Thoracic aorta (tissue), 2 donors: ENCODE data around the gene ATP4A. TPM values are rescaled to one million over a fixed set of nuclear protein-coding genes. Genes with fewer than 3 reads are reported as not detected.

Experiments used
- ATAC-seq: fragments of 150-250 bp; one replicate; pipeline ENCODE4 v1.8.0; 2017; ENCODE audit warnings: low read depth; ENCODE audit not compliant: insufficient number of reproducible peaks, low FRiP score
- DNase-seq: peaks from one replicate; pipeline ENCODE4 v3.0.0-alpha.2; 2020; ENCODE audit warnings: low spot score
- H3K27ac ChIP-seq, 2 donors: fragments of 200-600 bp; sonication (generic); 1 replicate in 1 of 2; 2 replicates in 1 of 2; pipeline ENCODE4 v1.5.1; 2016; ENCODE audit warnings: mild to moderate bottlenecking in 2 of 2, moderate library complexity in 2 of 2
- H3K27me3 ChIP-seq: fragments of 200-600 bp; sonication (generic); replicated peaks from 2 replicates; pipeline ENCODE4 v1.6.0; 2016; ENCODE audit warnings: mild to moderate bottlenecking; ENCODE audit not compliant: insufficient read depth
- H3K36me3 ChIP-seq: fragments of 200-600 bp; sonication (generic); one replicate; pipeline ENCODE4 v1.5.1; 2016
- H3K4me1 ChIP-seq, 2 donors: fragments of 200-600 bp; sonication (generic); 1 replicate in 1 of 2; 2 replicates in 1 of 2; pipeline versions ENCODE4 v1.5.1 to v1.6.0; 2016; ENCODE audit warnings: low read depth in 2 of 2, mild to moderate bottlenecking in 1 of 2; ENCODE audit not compliant: control insufficient read depth in 1 of 2
- H3K4me3 ChIP-seq: fragments of 200-600 bp; sonication (generic); 2 replicates; pipeline ENCODE4 v1.5.1; 2016; ENCODE audit warnings: mild to moderate bottlenecking
- H3K9me3 ChIP-seq: fragments of 200-600 bp; sonication (generic); 2 replicates; pipeline ENCODE4 v1.5.1; 2016
- CTCF ChIP-seq: fragments of 200-600 bp; sonication (generic); IDR thresholded peaks from one replicate; pipeline ENCODE4 v1.5.1; 2019; ENCODE audit warnings: antibody characterized with exemption
- total RNA-seq, 2 donors: library from RNA; depleted of rRNA; stranded (reverse); fragments of >200 nt; gene quantifications; one replicate each; pipeline versions ENCODE4 v1.1.0 to v1.2.3, GENCODE V29; 2016

The ATP4A gene
- total RNA-seq: under 1 TPM in 1 of 2 donors, not detected in 1; 0.35 TPM

GRCh38 chr19:35563207-35563829 lies at the start of gene ATP4A:
TSS of gene ATP4A (minus strand) at chr19:35563658. CDS start at chr19:35563629, 29 bp downstream.
- H3K27ac ChIP-seq: no peak within 1 kb of the TSS
- peaks cover 0 to 1% of the 10 kb centered on the region in 2 donors for H3K4me1 ChIP-seq
- no peak for TF ChIP-seq CTCF
- no peak within 1 kb of the TSS for H3K4me3 ChIP-seq
- no peaks in the 10 kb centered on the region for H3K36me3 ChIP-seq
- no peaks in the 10 kb centered on the region for H3K27me3 ChIP-seq
- no peaks in the 10 kb centered on the region for H3K9me3 ChIP-seq
- no peak for ATAC-seq
- DNase-seq: no peak

GRCh38 chr19:35612559-35613321 lies 49.3 kb upstream of the ATP4A start, which contains the start of gene HAUS5:
TSS of gene HAUS5 (plus strand) at chr19:35612735. CDS start at chr19:35612795, 60 bp downstream.
- DNase-seq (peak; percentile 78), ATAC-seq (peak; percentile 90)
- H3K27ac ChIP-seq: peak within 1 kb of the TSS; percentile 22 to 57
- no peaks in the 10 kb centered on the region for H3K9me3 ChIP-seq
- no peak for TF ChIP-seq CTCF
- H3K4me1 ChIP-seq: peaks cover 8 to 13% of the 10 kb centered on the region in 2 donors
- H3K27me3 ChIP-seq: no peaks in the 10 kb centered on the region
- H3K36me3 ChIP-seq: no peaks in the 10 kb centered on the region
- H3K4me3 ChIP-seq: peak within 1 kb of the TSS; percentile 88

GRCh38 chr19:35612224-35612558 lies 48.7 kb upstream of the ATP4A start:
- no peak for DNase-seq
- ATAC-seq: no peak
- H3K27me3 ChIP-seq: no peaks in the 10 kb centered on the region
- H3K9me3 ChIP-seq: no peaks in the 10 kb centered on the region
- no peaks in the 10 kb centered on the region for H3K36me3 ChIP-seq
- no peak overlapping the region for H3K27ac ChIP-seq
- H3K4me3 ChIP-seq: peak overlapping the region; percentile 88
- H3K4me1 ChIP-seq: peaks cover 8 to 13% of the 10 kb centered on the region in 2 donors
- TF ChIP-seq CTCF: no peak

- H3K27ac ChIP-seq: no peak overlapping the region
- ATAC-seq (no peak), DNase-seq (no peak)
- H3K36me3 ChIP-seq: no peaks in the 10 kb centered on the region
- no peak for TF ChIP-seq CTCF
- no peak overlapping the region for H3K4me3 ChIP-seq
- H3K27me3 ChIP-seq: no peaks in the 10 kb centered on the region
- H3K4me1 ChIP-seq: peaks cover 8 to 13% of the 10 kb centered on the region in 2 donors
- H3K9me3 ChIP-seq: no peaks in the 10 kb centered on the region
Measured at GRCh38 chr19:35609851-35610353, 46.4 kb upstream of the ATP4A start.

DNA sequence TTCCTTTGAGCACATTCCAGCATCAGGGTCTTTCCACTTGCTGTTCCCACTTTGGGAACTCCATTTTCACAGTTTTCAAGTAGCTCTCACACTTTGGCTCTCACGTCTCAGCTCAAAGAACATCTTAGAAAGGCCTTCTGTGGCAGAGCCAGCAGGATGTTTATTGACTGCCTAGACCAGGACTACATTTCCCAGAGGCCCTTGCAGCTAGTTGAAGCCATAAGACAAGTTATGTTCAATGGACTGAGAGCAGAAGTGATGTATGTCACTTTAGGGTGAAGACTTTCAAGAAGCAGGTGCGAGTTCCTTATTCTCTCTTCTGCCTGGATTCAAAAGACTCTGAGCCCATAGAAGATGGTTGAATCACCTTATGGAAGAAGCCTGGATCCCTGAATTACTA lies 44.8 kb upstream of the ATP4A start:
- H3K9me3 ChIP-seq: no peaks in the 10 kb centered on the region
- TF ChIP-seq CTCF: no peak
- DNase-seq (no peak), ATAC-seq (no peak)
- H3K4me3 ChIP-seq: no peak overlapping the region
- H3K36me3 ChIP-seq: no peaks in the 10 kb centered on the region
- H3K27me3 ChIP-seq: no peaks in the 10 kb centered on the region
- H3K4me1 ChIP-seq: peaks cover 7 to 12% of the 10 kb centered on the region in 2 donors
- H3K27ac ChIP-seq: no peak overlapping the region
